NCI-H1105 (cell line): ENCODE data around the gene GAN.
"Not testable (repeated sequence)": the region's sequence is repeated elsewhere in the genome, so short reads cannot be mapped to it uniquely, and the experiment has no call there.

Source experiments
- DNase-seq: peaks from one replicate; lab custom pipeline; 2025; lab: John Stamatoyannopoulos, UW

Gene GAN

GRCh38 chr16:81401035-81401950 is 86.5 kb downstream of the GAN start:
- DNase-seq: no peak

GRCh38 chr16:81403208-81403600 is 88.4 kb downstream of the GAN start:
- no peak for DNase-seq

DNA sequence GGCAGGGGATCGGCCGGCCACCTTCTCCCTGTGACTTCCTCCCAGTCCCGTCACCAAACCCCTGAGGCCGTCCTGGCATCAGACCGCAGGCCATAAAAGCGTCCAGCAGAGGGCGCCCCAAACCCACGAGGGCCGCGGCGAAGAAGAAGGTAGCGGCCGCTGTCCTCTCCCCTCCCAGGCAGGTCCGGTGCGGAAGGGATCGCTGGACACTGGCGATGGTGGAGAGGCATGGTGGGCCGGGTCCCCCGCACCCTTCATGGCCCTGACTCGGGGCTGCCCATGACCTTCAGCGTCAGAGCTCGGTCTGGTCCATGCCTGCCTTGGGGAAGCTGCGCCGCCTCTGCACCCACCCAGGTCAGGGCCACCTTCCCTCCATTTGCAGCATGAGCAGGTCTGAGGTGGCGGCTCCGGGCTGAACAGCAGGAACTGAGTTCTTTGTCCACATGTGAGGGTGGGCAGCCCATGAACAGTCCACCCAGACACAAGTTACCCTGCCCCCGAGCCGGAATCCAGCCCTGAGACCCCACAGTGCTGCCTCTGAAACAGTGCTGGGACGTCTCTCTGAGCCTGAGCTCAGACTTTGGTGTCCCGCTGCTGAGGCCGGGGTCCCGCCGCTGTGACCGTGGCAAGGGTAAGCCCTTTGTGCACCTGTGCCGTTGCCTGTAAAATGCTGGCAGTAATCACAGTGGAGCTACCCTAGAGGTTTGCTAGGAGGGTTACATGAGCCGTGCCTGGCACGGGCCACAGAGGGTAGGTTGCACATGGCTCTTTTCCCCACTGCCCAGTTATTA is 89.0 kb downstream of the GAN start:
- DNase-seq: peak; percentile 51

DNA sequence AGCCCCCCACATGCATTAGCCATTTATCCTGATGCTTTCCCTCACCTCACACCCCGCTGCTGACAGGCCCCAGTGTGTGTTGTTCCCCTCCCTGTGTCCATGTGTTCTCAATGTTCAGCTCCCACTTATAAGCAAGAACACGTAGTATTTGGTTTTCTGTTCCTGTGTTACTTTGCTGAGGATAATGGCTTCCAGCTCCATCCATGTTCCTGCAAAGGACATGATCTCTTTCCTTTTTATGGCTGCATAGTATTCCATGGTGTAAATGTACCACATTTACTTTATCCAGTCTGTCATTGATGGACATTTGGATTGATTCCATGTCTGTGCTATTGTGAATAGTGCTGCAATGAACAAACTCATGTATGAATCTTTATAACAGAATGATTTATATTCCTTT is 90.2 kb downstream of the GAN start:
- not testable (repeated sequence) for DNase-seq

DNA sequence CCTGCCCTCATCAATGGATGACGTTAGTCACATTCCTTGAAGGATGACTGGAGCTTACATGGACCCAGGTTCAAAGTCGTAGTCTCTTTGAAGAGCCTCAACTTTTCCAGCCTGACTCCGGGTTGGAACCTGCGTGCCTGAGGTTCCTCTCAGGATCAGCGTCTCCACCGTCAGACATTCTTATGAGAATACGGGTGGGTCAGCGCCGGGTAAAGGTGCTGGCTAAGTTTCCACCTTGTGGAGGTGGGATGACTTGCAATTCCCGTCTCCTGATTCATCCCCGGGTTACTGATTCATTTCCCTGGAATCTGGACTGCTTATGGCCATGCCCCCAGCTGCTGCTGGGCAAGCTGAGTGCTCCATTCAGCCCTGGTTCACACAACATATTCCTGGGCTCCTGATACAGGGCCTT is 90.9 kb downstream of the GAN start:
- DNase-seq: no peak

- DNase-seq: no peak
Measured at GRCh38 chr16:81408409-81408950, 93.7 kb downstream of the GAN start.

DNA sequence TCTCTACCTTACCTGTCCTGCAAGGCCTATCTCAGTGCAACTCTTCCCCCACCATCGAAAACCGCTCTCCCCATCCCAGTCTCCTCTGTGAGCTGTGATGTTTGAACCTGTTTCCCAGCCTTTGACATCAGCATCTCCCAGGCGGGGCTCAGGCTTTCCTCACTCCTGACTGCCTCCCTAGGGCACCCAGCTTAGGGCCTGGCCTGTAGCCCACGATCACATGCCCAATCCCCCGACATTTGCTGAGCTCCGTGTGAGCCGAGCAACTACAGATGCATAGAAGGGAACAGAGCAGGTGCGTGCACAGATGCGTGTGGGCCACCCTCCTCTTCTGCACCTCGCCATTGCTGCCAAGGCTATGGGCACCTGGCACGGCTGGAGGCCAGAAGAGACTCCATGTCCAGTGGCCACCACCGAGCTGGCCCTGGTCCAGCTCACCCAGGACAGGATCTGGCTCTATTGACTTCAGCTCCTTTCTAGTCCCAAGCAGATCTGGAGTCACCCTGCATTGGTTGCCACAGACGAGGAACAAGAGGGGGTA is 94.3 kb downstream of the GAN start:
- no peak for DNase-seq

GRCh38 chr16:81410643-81411293 is 96.0 kb downstream of the GAN start:
- DNase-seq: no peak

- no peak for DNase-seq
Measured at GRCh38 chr16:81413245-81413990, 98.7 kb downstream of the GAN start.

GRCh38 chr16:81415751-81416150 is 101.0 kb downstream of the GAN start:
- no peak for DNase-seq

GRCh38 chr16:81416749-81417148 is 102.0 kb downstream of the GAN start:
- DNase-seq: no peak

- DNase-seq: no peak
Measured at GRCh38 chr16:81417210-81417609, 102.4 kb downstream of the GAN start.

GRCh38 chr16:81419806-81420205 is 105.0 kb downstream of the GAN start:
- DNase-seq: no peak

- no peak for DNase-seq
Measured at GRCh38 chr16:81421126-81421525, 106.4 kb downstream of the GAN start.

- no peak for DNase-seq
Measured at GRCh38 chr16:81421536-81421935, 106.8 kb downstream of the GAN start.

- DNase-seq: not testable (repeated sequence)
Measured at GRCh38 chr16:81422153-81422552, 107.4 kb downstream of the GAN start.

DNA sequence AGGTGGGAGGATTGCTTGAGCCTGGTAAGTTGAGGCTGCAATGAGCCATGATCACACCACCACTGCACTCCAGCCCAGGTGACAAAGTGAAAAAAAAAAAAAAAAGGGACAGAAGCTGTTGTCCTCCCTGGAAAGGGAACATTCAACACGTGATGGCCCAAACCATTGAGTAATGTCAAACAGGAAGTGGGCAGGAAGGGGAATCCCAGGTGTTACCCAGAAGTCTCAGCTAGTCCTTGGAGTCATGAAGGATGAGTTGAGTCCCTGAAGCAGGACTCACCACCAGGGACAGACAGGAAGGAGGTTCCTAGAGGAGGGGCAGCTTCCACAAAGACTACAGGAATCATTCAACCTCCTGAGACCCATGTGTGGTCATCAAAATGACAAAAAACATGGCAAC is 110.0 kb downstream of the GAN start:
- no peak for DNase-seq

- DNase-seq: no peak
Measured at GRCh38 chr16:81427219-81427618, 112.5 kb downstream of the GAN start.

DNA sequence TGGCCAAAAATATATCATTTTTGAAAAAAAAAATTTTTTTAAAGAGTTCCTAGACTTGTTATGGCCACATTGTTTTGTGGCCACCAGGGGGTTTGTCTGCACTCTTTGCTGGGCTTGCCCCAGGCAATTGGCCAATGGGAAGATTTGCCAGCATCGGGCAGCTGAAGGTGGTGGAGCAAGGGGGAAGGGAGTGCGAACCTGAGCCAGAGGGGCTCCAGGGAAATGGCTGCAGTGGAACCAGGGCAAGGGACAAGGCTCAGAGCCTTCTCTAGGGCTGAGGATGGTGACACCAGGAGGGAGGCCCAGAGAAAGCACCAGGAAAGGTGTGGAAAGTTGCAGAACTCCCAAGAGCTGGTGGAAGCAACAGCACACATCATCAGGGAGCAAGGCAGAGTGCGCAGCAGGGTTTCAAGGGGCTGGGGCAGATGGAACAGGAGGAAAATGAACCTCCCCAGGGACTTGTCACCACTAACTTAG is 114.3 kb downstream of the GAN start:
- no peak for DNase-seq

GRCh38 chr16:81431554-81432353 is 117.0 kb downstream of the GAN start:
- DNase-seq: no peak
